GM19328 (cell line): ENCODE results near the gene CCDC159.

Experiments used
- ATAC-seq: cut with Tn5 transposase; IDR thresholded peaks from one replicate; pipeline ENCODE4 v1.9.1; 2021; ENCODE audit warnings: mild to moderate bottlenecking, moderate library complexity; ENCODE audit not compliant: unreplicated experiment

CCDC159 gene

DNA sequence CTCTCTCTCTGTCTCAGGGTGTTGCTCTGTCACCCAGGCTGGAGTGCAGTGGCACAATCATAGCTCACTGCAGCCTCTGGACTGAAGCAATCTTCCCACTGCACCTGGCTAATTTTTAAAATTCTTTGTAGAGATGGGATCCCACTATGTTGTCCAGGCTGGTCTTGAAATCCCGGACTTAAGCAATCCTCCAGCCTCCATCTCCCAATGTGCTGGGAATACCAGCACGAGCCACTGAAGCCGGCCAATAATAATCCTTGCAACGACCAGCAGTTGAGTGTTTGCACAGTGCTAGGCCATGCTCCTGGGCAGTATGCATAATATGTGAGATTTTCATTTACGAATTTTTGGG is 38.4 kb downstream of the CCDC159 start:
- ATAC-seq, result no peak

DNA sequence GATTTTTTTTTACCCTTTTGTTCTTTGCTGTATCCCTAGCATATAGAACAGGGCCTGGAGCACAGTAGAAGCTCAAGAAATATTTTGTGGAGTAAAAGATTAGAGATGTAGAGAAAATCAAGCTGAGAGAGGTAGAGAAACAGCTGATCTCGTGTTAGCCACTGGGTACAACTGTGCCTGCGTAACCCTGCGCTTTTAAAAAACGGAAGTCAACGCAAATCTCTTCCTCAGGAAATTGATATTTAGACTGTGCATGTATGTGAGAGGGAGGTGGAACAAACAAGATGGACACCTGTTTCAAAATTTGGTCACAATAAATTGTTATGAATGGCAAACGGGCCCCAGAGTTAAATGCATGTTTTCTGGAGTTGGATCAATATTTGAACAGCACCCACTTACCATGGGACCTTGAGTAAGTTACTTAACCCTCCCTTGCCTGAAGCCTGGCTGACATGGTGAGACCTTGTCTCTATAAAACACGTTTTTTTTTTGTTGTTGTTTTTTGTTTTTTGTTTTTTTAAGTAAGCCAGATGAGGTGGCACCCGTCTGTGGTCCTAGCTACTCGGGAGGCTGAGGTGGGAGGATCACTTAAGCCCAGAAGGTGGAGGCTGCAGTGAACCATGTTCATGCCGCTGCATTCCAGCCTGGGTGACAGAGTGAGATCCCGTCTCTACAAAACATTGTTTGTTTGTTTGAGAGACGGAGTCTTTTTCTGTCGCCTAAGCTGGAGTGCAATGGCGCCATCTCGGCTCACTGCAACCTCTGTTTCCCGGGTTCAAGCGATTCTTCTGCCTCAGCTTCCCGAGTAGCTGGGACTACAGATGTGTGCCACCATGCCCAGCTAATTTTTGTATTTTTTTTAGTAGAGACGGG is 41.1 kb downstream of the CCDC159 start:
- no peak for ATAC-seq

DNA sequence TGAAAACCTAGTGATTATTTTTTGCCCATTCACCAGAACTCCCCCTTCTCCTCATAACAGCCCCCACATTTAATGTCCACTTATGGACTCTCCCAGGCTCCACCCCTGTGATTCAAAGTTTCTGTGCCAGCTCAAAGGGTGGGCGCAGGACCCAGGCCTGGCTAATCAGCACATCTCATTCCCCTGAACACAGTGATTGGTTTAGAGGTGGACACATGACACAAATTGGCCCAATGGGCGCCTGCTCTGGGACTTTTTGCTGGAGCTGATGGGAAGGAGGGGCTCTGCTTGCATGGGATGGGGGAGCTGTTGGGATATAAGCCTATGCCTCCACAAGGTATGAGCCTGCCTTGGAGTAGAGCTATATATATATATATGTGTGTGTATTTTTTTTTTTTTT is 44.0 kb downstream of the CCDC159 start:
- ATAC-seq, result no peak

DNA sequence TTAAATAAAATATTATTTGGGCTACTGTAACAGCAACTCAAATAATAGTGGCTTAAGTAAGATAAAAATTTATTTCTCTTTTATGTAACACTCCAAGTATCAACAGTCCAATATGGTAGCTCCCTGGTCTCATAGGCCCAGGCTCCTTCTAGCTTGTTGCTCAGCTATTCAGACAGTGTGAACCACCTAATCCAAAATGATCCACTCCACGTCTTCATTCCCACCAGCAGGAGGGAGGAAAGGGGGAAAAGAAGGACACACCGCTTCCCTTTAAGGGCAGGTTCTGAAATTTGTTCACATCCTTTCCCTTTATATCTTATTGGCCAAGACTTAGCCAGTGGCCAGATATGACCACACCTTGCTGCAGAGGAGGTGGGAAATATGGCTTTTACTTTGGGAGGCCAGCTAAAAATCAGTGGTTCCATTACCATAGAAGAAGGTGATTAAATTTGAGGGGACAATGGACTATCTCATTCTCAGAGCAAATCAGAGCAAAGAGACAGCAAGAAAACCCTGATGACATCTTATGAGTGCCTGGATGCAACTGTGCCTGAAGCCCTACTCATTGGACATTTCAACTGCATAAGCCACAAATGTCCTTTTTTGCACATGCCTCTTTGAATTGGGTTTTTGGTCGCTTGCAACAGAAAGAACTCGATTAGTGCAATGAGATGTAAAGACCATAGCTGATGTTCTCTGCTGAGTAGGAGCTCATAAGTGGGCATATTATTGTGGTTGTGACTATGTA is 44.8 kb downstream of the CCDC159 start:
- no peak for ATAC-seq

DNA sequence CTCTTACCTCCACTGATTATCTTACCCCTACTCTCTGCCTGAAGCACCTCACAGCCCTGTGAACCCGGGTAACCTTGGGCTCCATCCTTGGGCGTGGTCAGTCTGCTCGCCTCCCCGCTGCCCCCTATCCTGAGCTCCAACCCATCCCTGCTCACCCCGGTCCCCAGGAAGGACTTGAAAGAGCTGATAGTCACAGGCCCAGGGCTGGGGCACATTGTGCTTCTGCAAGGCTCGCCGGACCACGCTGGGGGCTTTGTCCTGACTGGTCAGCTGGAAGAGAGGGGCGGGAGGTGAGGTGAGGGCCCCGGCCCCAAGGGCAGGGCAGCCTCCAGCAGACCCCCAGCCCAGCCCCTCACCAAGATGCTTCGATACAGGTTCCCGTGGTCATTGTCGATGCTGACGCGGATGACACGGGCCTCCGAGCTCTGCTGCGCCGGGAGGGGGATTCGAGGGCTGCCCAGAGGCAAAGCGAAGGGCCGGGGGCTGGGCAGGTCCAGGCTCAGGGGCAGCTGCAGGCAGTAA is 50.8 kb downstream of the CCDC159 start:
- no peak for ATAC-seq

DNA sequence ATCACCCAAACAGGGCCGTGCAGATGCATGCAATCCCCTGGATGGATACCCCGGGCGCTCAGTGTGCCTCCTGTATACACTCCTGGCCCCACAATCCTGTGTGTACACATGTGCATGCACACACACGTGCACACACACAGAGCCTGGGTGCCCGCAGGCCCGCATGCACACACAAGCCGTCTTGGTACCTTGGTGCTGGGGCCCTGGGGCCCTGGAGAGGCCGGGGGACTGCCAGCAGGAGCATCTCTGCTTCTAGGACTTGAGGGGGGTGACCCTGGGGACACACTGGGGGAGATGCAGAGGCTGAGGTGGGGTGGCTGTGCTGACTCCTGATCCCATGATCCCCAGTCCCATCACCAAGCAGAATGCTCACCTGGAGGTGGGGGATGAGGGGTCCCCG is 53.3 kb downstream of the CCDC159 start:
- no peak for ATAC-seq

DNA sequence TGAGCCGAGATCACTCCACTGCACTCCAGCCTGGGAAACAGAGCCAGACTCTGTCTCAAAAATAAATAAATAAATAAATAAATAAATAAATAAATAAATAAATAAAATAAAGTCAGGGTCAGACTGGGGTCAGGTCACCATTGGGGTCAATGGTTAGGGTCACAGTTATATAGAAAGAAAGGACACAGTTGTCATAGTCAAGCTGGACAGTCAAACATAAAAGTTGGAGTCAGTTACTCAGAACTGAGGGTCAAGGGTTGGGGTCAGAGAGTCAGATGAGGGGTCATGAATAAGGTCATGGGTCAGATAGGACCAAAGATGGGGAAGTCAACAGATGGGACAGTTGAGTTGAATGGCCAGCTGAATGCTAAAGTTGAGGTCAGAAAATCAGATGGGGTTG is 54.5 kb downstream of the CCDC159 start:
- no peak for ATAC-seq

DNA sequence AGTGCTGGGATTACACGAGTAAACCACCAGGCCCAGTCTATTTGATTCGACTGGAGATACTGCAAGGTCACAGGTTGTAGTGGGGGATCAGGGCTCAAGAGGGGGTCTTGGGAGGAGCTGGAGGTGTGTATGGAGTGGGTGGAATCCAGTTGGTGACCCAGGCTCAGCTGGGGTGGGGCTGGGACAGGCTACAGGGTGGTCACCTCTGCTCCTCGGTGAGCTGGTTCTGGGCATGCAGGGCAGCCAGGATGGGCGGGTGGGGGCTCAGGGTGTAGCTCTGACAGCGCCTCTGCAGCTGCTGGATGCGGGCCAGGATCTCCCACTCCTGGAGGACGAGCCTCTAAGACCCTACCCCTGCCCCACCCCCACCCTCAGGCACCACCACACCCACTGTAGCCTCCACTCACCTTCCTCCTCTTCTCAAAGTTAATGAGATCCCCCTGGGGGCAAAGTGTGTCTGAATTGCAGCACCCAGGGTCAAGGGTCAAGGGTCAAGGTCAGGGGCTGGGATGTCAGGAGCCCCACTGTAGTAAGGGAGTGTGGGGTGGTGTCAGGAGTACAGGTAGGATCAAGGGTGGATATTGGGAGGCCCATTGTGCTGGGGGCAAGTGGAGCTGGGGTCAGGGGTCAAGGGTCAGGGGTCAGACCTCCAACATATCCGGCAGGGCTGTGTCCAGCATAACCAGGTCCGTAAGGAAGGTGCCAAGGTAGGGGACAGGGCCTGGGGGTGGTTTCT is 55.7 kb downstream of the CCDC159 start:
- ATAC-seq, result no peak
